ENCODE data around the gene SLC6A13.
"Not testable (repeated sequence)": the region's sequence is repeated elsewhere in the genome, so short reads cannot be mapped to it uniquely, and the experiment has no call there.

The SLC6A13 gene

DNA sequence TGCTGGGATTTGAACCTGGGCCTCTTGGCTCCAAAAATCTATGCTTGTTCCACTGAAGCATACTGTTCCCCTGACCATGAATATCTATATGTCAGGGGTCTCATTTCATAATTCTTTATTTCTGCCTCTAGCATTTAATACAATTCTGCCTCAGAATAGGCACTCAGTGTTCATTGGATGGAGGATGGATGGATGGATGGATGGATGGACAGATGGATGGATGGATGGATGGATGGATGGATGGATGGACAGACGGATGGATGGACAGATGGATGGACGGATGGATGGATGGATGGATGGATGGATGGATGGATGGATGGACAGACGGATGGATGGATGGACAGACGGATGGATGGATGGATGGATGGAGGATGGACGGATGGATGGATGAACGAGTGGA is 45.6 kb downstream of the SLC6A13 start:
- DNase-seq (ENCODE audit: low read depth in 1 of 2, low spot score in 1 of 2) = not testable (repeated sequence)

DNA sequence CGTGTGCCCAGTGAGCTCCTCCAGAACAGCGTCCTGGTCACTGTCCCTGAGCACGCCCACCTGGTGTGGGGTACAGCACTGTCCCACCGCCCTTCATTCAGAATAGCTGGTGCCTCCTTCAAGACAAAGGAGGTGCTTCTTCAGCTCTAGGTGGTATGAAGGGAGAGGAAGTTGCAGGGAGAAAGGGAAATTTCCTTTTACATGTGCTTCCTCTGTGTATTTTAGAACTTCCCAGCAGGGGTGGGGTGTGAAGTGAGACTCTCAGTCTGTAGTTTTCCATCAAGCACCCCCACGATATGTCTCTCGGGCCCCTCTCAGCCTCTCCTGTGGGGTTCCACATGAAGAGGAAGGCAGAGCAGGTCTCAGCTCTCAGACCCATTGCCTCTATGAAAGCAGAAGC is 47.5 kb downstream of the SLC6A13 start:
- DNase-seq (ENCODE audit: low read depth in 1 of 2, low spot score in 1 of 2) = no peak

DNA sequence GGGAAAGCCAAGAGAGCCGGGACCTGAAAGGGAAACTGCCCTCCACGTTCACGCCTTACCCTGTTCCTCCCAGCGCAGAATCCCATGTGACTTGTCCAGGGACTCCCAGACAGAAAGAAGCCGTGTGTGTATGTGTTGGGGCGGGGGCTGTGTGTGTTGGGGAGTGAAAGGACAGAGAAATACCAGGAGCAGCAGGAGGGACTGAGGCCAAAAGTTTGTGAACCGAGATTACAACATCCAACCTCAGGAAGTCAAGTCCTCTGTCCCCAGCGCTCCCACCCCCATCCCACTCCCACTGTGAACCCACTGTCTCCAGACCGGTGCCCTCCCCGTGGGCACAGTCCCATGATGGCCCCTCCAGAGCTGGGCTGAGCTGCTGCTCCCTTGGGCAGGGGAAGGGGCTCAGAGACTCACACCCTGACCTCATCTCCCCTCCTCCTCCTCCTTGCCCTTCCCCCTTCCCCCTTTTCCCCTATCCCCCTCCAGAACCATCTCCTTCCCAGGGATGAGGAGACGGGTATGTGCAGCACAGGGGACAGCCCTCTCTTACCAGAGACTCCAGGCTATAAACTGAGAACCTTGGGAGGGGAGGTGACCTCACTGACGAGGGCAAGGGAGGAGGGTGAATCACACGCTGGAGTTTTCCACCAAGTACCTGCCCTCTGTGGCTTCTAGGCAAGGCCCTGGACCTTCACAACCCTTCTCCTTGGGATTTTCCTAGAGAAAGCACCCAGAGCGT is 48.5 kb downstream of the SLC6A13 start, which contains the start of gene SLC6A12:
TSS of gene SLC6A12 (minus strand) at position 155 of the 739 bp plus-strand sequence. CDS start 4,171 bp downstream, outside the sequence.
- no peak for DNase-seq (ENCODE audit: low read depth in 1 of 2, low spot score in 1 of 2)

DNA sequence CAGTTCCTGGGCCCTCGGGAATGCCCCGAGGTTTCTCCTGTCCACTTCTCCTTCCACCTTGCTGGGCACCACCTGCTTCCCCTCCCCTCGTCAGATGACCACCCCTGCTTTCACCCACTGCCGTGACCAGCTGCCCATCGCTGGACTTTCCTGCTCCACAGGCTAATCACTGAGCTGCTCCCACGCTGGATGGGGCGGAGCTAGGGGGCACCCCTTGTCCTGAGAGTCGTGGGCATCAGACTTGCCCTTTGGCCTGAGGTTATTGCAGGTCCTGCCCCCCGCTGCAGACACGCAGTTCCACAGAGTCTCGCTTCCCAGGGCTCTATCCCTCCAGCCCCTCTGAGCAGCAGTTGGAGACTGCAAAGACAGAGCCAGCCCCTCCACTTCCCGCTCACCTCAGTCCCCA is 49.1 kb downstream of the SLC6A13 start:
- no peak for DNase-seq (ENCODE audit: low read depth in 1 of 2, low spot score in 1 of 2)

DNA sequence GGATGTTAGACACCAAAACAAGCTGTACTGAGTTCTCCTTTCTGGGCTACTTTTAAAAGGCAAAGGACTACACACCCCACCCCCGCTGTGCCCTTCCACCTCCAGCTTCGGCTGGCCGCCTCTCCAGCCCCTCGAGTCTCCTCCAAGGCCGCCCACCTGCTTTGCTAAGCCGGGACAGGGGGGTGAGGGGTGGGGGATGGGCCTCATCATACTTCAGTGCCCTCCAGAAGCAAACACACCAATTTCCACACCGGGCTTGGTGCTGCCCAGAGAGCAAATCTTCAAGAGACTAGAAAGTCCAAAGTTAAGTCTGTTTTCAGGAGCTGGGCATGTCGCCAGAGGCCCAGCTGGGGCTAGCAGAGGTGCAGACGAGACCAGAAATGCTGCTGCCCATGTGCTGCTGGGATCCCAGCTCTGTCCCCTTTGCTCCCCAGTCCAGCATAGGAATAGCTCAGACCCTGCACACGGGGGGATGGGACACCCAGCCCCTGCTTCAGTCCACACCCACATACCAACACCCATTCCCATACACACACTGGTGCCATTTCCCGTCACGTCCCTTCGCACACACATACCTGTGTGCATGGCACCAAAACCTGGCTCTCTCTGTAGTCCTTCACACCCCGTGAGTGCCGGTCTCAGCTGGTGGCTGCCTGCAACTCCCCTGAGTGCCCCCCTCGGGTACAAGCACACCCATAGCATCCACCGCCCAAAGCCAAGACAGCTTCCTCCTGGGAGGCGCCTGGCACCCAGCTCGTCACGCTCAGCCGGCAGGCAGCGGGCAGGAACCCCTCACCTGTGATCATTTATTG is 49.7 kb downstream of the SLC6A13 start:
- no peak for DNase-seq (ENCODE audit: low read depth in 1 of 2, low spot score in 1 of 2)

DNA sequence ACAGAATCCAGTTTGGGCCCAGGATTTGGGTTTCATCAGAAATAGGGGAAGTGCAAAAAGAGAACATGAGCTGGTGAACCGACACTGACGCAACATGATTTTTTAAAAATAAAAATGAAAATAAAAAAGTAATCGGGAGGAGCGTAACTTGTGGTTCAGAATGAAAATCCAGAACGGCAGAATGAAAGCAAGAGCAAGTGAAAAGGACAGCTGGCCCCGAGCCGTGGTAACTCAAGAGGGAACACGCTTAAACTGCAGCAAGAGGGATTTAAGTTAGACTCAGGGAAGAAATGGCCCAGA is 50.3 kb downstream of the SLC6A13 start:
- no peak for DNase-seq (ENCODE audit: low read depth in 1 of 2, low spot score in 1 of 2)

DNA sequence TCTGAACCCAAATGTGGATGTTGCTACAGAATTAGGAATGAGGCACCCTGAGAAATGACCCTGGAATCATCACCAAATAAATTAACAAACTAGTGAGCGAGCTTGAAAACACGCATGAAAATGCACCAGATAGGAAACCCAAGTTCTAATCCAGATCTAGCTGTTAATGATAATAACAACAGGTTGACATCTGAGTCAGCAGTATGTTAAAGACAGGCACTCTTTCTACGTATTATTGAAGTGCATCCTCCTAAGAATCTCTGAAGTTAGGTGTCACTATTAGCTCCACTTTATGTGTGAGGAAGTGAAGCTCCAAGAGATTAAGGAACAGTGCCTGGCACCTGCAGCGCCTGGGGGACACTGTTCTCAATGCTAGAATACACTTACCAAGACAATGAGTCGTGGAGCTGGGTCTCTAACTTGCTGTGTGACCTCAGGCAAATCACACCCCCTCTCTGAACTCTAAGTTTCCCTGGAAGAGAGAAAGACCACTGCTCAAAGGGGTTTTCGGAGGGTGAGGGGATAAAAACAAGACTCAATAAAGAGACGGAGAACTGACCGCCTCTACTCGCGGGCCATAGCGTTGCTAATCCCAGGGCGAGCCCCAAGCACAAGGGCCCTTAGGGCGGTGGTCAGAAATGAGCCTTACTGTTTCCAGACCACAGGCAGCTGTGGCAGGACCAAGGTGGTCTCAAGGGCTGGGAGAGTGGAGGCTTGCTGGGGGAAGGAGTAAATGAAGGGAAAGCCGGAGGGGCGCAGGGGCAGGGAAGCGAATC is 50.8 kb downstream of the SLC6A13 start:
- no peak for DNase-seq (ENCODE audit: low read depth in 1 of 2, low spot score in 1 of 2)

DNA sequence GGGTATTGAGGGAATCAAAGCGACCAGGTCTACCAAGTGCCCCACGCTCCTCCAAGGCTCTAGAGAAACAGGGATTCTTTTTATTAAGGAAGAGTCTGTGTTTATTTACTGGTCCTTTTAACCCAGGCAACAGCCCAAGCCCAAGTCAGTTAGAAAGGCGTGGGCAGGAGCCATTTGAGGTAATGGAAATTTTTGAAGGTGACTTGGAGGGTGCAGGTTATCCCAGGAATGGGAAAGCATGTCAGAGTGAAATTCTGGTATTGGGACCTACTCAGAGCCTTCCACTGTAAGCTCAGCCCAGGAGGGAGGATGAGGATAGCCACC is 51.5 kb downstream of the SLC6A13 start:
- no peak for DNase-seq (ENCODE audit: low read depth in 1 of 2, low spot score in 1 of 2)

DNA sequence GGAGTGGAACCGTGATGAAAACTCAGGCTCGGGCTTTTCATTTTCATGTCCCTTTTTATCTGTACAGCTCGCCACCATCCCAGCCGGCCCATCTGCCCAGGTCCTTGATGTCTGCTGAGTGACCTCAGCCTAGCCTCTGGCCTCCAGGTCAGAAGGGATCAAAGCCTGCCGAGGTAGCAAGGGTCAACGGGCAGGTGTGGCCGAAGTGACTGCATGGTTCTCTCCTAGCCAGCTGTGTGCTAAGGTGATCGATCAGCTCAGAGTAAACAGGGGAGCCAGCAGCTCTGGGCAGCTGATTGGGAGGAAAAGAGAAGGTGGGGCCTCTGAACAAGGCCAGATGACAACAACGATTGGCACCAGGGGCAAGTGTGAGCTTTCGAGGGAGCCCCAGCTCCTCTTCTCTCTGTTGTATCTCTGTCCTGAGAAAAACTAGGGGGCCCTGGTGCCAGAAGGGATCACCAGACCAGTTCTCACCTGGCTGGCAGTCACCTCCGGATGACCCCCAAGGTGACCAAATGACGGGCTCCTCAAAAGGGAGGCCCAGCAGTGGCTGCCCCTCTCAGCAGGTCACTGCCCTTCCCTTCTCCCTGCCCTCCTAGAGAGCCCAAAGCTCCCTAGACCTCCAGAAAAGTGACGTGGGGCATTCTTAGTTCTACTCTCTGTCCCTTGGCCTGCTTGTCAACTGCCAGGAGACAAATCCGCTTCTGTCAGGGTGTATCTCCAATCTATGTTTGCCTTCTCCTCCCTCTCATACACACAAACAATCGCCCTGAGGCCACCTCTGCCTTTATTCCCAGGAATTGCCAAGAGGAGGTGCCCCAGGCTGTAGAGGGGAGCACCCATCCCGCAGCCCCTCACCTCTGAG is 52.1 kb downstream of the SLC6A13 start:
- DNase-seq (ENCODE audit: low read depth in 1 of 2, low spot score in 1 of 2) = no peak

DNA sequence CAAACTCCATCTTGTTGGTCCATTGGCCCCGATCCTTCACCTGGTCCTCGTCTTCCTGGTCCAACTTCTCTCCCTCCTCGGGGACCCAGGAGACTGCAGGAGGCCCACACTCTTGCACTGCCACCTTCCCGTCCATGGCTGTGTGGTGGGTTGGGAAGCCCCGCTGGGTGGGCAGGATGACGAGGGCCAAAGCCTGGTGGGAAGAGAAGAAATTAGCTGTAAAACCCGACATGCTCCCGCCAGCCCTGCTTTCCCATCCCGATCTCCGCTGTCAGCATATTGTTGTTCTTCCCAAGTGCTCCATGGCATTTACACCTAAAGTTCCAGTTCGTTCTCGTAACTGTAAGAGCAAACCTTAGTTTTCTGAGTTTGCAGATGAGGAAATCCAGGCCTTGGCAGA is 52.8 kb downstream of the SLC6A13 start:
- DNase-seq (ENCODE audit: low read depth in 1 of 2, low spot score in 1 of 2) = no peak

DNA sequence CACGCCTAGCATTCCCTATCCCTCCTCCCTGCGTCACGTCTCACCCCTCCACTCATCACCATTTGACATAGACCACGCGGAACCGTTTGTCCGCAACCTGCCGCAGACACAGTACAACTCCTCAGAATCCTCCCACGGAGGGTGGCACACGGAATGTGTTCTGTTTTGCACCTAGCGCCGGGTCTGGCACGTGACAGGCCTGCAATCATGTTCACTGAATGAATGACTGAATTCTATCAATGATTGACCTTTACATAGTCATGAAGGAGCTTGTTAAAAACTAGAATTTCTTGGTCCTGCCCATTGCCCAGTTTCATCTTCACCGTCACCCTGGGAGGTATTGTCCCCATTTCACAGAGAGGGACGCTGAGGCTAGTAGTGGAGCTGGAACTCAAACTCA is 53.4 kb downstream of the SLC6A13 start:
- no peak for DNase-seq (ENCODE audit: low read depth in 1 of 2, low spot score in 1 of 2)

DNA sequence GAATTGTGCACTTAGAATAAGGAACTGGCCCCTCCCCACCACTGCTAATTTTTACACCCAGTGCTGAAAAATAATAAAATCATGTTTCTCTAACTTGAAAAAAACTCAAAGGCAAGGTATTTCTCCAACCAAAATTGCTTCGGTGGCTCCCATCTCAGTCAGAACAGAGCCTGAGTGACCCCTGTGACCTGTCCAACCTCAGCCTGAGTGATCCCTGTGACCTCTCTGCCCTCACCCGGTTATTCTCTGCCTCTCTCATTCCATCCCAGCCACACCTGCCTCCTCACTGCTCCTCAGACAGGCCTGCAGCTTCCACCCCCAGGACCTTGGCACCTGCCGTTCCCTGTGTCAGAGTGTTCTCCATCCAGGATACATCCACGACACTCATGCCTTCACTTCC is 53.8 kb downstream of the SLC6A13 start:
- no peak for DNase-seq (ENCODE audit: low read depth in 1 of 2, low spot score in 1 of 2)

DNA sequence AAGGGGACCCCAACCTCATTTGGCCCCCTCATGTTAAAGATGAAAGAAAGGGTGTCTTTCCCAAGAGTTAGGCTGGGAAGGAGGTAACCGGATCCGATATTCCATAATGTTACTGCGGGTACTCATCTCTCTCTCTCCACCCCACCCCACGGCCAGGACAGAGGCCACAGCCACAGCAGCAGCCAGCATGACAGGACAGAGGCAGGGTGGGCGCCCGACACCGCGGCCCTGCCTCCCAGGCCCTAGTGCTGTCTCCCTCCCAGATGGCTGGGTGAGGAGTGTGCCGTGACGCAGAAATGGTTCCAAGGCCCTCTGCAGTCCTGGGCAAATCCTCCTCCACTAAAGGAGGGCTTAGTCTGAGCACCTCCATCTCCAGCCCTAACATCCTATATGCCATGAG is 54.8 kb downstream of the SLC6A13 start:
- DNase-seq (ENCODE audit: low read depth in 1 of 2, low spot score in 1 of 2) = no peak

DNA sequence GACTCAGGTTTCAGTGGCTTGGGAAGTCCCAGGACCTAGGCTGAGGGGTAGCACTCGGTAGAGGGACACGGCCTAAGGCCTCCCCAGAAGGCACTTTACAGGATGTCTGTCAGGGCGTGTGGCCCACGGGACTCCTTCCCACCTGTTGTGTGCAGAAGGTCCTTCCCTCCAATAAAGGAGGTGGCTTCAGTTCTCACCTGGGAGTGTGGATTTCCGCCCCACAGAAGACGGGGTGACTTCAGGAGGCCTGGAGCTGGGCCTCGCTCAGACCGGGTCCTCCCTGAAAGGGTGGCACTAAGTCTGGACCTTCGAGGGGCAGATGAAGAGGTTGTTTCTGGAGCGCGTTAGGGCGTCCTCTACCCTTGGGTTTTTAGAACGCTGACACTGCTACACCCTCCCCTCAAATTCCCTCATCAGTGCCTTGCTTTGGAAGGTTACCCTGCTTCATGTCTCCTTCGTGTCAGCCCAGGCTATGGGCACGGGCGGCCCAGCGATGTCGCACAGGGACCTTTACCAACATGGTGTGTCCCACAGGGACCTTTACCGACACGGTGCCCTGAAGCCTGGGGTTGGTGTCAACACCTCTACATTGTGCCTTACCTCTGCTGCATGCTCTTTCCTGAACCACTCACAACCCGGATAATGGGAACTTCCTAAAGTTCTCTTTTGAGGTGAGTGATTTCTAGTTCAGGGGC is 55.7 kb downstream of the SLC6A13 start:
- no peak for DNase-seq (ENCODE audit: low read depth in 1 of 2, low spot score in 1 of 2)

DNA sequence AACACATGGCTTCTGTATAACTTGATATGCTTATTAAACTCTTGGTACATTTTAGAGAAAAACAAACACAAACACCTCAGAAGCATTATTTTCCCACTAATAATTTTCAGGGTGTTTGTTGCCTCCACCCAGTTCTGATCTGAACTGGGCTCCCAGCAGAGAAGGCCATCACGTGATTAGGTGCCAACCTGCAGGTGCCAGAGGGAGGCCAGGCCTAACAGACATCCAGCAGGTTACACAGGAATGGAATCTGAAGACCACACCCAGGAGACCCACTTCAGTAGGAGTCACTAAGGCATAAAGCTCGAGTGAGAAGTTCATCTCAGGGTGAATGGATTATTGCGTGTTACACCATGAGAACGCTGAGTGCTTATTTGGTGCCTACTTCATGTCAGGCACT is 57.6 kb downstream of the SLC6A13 start:
- DNase-seq (ENCODE audit: low read depth in 1 of 2, low spot score in 1 of 2) = no peak

DNA sequence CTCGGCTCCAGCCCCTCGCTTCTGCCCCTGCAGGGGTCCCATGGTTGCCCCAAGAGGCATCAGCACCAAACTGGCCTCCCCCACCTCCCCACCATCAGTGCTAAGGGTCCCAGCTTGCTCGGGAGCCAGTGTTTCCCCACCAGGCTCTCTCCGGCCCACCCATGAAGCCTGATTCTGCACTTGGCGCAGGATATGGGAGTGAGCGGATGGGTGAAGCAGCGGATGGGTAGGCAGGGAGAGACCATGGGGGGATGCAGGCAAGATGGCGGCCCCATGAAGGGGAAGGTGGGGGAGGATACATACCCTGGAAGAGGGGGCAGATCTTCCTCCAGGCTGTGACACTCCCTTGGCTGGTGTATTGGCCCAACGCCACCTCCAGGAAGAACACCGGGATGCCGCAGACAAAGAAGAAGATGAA is 58.4 kb downstream of the SLC6A13 start:
- DNase-seq (ENCODE audit: low read depth in 1 of 2, low spot score in 1 of 2) = no peak

DNA sequence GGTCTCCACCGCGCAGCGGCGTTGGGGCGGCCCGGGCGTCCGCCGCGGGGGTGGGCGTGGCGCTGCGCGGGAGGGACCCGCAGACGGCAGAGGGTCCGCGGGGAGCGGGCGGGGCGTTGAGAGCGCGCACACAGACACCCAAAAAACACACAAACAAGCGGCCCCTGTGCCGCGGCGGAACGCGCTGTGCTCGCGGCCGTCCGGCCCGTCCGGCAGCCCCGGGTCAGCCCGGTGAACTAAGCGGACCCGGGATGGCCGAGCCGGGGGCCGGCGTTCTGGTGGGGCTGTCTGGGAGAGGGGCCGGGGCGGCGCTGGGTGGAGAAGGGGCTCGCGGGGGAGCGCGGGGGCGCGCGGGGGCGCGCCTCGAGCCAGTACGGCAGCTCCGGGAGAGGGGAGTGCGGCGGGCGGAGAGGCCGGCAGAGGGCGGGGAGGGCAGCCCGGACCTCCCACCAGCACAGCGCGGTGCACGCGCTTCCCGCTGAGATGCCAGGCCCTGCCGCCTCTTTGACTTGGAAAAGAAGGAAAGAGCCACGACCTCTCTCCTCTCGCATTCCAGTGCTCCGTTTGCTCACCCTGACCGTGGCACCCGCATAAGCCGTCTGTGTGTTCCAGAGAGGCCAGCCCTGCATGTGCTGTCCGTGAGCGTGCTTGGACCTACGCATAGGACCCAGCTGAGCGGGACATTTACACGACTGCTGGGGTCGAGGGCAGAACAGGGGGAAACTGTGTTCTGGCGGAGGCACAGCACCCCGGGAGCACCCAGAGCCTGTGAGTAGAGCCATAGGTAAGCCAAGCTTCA is 59.0 kb downstream of the SLC6A13 start:
- DNase-seq (ENCODE audit: low read depth in 1 of 2, low spot score in 1 of 2) = no peak

DNA sequence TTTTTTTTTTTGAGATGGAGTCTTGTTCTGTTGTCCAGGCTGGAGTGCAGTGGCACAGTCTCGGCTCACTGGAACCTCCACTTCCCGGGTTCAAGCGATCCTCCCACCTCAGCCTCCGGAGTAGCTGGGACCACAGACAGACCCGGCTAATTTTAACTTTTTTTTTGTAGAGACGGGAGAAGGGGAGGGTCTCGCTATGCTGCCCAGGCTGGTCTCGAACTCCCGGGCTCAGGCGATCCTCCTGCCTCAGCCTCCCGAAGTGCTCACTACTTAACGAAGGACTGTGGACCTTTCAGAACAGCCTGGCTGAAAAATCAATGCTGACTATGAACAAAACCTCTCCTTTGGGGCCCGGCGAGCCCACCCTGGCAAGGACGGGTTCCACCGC is 59.6 kb downstream of the SLC6A13 start:
- no peak for DNase-seq (ENCODE audit: low read depth in 1 of 2, low spot score in 1 of 2)

DNA sequence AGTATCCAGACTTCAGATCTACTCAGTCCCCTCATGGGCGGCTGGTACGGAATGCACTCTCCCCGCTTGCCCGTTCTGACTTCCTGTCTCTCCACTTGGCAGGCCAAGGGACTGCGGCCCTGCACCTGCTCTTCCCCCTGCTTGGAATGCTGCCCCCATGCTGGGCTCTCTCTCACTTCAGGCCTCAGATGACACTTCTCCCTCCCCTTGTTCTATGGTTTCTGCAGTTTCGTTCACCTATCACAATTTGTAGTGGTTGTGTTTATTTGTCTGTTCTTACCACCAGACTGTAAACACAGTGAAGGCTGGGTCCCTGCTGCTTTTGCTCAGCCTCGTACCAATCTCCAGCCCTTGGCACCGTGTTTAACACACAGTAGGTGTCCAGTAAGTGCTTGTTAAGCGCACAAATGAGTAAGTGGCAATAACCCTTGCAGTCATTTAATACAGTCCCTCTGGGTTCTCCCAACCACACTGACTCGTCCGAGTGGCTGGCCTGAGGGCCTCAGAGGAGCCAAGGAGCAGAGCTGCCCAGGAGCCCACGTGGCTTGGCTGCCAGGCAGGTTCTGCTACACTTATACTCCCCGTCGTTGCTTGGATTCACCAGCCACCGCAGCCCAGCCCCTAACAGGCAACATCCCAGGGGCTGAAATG is 60.4 kb downstream of the SLC6A13 start:
- no peak for DNase-seq (ENCODE audit: low read depth in 1 of 2, low spot score in 1 of 2)
